ENCODE results near the gene EBF3.

The EBF3 gene

DNA sequence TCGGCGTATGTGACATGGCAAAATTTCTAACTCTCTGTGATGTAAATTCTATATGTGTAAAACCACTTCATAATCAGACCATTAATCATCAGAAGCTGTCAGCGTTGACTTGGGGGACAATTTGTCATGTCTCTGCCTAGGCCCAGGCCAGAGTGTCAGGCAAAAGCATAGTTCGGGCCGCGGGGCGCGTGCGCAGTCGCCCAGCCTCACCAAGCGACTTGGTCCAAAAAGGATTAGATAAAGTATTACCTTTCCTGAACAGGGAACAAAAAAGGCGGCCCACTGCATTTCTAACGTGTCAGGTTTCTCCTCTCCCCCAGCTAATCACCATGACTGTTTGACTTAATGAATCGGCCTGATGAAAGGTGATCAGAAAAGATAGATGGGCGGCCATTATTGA, 114.2 kb downstream of the EBF3 start:
- no peak for DNase-seq

DNA sequence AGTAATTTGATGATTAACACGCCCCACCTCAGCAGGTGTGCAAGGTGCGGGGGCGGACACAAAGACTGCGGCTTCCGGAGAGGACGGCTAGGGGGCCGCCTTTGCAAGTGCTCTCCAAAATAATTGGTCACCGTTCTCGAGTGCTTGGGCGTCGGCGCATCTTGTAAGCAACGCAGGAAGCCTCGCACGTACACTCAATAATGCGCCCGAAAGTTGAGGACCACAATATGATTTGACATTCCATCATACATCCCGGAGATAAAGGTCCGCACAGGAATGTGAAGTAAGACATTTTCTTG, 114.7 kb downstream of the EBF3 start:
- no peak for DNase-seq

DNA sequence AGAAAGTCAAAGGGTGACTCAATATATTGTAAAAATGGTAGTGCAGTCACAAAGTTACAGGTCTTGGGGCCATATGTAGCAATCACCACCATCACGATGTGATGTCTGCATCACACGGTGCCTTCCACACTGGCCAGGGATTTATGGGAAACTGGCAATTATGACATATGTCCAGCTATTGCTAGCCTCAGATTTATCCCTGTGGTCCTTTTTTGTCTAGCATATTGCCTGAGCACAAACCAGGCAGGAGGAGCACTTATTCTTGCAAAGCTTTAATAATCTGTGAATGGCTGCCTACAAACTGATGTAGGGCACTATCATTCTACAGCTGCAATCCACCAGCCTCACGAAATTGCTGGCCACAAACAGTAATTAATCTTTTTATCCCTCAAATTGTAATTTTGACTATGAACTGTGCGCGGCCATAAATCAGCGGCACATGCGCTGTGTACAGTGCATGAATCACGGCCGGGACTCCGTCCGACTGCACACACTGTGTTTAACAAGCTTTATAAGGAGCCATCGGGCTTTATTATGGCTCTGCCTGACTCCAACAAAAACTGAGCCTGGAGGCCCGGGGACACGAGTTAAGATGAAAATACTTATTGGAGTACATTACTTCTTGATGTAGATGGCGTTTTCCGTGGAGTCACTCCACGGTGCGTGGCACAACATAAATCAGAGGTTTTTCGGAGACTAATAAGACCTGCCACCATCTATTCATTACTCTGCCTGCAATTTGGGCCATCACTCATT, 115.2 kb downstream of the EBF3 start:
- no peak for DNase-seq

DNA sequence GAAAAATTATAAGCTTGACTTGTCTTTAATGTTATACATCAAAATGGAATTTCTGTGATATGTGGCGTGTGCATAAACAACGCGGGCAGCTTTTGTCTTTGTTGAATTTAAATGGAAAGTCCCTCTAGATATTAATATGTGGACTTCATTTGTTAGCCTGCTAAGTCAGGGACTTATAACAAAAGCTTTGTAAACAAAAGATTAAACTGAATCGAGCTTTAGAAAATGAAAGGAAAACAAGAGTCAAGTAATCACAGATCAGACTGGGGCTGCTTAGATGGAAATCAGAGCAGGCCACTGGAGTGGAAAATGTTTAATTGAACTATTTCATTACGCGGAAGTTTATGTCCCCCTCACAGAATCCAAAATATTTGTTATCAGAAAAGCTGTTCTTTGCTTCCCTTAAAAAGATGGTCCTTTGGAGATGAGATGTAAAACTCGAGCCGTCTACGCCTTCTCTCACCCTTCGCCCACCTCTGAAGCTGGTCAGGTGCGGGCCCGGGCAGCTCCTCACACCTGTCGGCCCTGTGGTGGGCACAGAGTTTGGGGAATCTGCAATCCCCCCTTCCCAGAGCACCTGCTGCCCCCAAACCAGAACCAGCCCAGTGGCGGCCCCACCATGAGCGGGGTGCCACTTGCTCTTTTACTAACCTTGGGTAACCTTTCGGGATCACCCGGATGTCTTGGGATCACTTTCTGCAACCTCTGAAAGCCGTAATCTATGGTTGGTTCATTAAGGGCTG, 116.2 kb downstream of the EBF3 start:
- DNase-seq: no peak

DNA sequence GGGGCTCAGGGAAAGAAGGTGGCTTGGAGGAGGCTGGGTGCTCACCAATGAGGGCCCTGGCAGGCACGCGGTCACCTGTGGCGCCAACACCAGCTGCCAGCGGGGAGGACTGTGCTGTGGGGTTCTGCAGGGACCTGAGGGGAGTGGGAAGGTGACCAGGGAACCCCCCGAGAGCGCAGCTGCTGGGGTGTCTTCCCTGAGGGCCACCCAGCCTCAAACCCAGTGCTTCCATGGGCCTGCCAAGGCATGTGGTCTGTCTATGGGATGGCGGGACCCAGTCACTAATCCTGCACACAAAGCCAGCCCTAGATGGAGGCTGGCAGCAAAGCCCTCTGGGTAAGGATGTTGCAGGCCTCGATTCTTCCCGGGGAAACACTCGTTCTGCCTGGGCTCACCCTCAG, 117.1 kb downstream of the EBF3 start:
- no peak for DNase-seq

DNA sequence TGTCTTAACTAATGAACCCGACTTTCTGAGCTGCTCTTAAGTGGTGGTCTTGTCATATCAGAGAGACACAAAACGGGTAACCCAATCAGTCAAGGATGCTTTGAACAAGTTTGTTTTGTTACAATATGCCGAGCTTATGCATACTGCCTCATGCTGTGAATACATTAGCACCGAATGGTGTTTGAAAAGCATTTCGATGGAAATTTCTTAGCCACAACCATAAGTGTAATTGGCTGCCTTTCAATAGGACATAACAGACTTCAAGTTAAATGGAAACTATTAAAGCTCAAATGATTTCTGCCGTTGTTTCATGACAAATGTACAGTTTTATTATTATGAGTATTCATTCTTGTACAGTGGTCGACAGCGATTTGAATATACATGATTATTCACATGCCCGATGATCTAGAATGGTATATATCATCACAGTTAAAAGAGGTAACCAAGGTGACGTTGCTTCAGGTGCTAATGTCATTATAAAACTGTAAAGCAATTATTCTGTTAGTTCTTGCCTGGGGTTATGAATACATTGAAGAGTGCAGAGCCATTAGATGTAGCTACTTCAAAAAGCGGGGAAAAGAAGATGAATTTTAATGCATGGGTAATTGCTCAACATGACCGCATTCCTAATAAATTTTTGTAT, 118.8 kb downstream of the EBF3 start:
- DNase-seq: no peak

DNA sequence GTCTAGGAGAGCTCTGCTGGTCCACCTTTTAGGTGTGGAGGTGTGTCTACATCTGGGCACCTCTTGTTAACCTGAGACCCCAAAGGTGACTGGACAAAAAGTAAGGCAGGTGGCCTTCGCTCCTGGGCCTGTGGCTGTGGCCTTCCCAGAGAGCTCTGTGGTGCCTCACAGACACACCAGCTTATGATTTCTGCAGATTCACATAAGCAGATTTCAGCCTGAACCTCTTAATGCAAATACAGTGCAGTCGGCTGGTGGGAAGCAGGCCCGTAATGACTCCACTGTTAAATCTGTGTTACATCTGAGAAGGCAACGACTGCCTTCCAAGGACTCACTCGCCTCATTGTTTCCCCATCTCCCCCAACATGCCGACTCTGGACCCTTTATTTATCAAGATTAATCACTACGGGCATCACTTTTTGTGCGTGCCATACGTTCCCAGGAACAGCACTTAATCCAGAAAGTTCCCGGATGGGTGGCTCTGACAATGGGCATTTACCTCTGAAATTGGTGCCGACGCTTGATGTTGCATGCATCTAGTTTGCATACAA, 119.8 kb downstream of the EBF3 start:
- no peak for DNase-seq

DNA sequence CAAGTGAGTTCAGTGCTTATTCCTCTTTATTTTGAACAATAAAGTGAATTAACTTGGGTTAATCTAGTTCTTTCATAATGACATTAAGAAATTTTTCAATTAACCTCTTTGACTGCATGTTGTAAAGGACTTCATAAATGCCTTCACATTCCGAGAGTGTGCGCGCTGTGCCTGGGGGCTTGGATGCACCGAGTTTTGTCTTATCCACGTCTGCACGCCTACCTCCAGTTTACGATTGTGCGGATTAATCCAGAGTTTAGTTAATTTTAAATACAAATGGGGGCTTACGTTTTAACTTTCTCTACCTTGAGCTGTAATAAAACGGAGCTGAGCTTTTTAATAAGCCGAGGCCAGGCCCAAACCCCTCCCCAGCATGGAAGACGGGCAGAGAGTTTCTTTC, 120.4 kb downstream of the EBF3 start:
- DNase-seq: no peak

DNA sequence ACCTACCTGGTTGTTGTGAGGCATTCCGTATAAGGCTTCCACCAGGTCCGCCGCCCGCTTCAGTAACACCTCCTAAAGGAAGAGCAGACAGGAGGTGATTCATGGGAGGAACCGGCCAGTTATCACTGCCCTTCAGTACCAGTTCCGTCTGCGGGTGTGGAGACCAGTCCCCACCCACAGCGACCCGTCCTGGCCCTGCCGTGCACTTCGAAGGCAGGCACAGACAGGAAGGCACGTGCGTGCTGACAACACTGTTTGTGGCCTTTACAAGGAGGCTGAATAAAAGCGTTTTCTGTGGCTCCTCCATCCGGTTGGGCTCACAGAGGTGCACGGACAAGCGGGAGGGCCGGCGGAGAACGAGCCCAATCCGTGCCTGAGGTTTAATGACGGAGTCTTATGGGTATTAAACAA, 120.9 kb downstream of the EBF3 start:
- DNase-seq: no peak

DNA sequence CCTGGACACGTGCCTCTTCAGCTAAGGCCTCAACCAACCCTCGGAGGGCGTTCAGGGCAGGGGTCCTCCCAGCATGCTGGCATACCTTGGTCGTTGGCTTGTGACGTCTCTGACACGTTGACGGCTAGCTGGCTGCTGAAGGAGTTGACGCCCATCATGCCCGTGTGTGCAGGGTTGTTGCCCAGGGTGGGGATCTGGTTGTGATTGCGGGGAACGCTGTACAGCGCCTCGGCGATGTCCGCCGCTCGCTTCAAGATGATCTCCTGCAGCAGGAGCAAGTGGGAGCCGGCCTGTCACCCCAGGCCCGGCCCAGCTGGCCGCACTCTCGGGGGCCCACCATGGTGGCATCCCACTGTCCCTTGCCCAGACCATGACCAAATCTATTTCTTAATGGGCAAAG, 122.0 kb downstream of the EBF3 start:
- DNase-seq: no peak

DNA sequence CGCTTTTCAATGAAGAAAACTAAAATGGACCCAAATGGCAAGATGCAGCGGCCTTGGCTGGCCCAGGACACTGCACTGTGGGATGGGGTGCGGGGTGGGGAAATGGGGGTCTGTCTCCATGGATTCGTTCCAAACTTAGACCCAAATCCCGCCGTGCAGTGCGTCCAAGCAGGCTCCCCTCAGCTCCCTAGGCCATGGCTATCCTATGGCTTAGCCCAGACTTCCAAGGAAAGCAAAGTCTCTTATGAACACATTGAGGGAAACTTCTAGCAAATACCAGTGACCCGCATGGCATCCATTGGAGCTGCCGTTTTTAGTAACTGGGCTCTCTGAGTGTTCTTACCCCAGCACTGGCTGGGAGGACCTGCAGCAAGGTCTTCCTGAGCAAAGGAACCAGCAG, 122.5 kb downstream of the EBF3 start:
- no peak for DNase-seq

DNA sequence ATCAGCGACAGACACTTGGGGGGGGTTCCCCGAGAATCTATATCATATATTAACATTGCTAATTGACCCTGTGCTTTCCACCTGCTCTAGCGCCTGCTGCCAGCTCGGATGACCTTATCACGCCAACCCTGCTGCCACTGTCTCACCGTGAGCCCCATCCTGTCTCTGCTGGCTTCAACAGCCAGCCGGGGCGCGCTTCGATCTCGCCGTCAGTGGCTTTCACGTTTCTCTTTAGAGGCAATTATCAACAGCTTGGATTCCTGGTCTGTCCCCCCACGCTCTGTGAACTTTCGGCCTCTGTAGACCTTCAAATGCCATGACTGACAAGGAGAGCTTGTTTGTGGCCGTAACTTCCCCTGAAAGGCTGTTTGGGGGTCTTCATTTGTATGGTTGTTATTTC, 123.0 kb downstream of the EBF3 start:
- DNase-seq: no peak

DNA sequence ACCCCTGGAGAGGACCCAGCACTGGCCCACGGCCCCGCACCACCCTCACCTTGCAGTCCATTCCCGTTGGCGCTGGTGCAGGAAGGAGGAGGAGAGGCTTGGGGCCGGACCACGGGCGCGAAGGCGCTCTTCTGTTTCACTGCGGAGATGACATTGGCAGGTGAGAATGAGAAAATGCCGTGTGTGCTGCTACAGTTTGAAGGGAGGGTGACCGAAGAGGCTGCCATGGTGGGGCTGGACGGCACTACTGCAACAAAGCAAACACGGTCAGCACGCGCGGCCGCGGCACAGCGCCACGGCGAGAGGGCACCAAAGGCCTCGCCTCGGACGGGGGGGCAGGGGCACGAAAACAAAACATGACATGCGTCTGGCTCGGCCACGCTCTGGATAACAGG, 123.9 kb downstream of the EBF3 start:
- no peak for DNase-seq

DNA sequence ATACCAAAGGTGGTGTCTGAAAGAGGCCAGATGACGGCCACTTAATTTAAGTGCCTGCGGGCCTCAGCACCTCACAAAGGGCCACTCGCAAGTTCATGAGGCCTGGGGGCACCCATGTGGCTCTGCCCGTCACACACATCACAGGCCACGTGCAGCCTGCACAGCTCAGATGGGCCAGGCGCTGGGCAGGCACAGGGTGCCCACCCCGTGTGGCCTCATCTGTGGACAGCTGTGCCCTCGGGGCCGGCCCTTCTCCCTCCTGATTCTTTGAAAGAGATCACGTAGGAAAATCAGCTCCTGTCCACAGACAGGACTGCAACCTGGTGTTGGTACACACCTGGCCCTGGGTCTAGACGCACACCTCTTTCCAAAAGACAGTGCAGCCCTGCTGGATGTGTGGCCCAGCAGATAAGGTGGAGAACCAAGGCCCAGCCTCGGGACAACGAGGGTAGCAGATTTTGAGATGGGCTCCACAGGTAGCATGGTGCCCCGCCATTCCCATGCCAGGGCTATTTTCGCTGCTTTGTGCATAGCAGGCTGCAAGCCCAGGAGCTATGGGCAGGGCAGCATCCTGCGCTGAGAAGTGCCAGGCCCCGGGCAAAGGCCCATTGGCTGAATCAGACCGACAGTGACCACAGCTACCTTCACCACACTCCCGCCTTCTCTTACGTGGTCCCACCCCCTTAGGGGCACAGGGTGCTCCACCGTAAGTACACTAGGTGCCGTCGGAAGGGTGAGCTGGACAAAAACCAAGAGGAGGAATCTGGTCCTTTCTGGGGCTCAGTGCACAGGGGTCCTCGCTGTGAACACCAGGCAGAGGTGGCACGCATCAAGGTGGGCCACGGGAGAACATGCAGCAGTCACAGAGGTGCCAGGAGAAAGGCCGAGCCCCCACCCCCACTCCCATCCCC, 124.5 kb downstream of the EBF3 start:
- no peak for DNase-seq

DNA sequence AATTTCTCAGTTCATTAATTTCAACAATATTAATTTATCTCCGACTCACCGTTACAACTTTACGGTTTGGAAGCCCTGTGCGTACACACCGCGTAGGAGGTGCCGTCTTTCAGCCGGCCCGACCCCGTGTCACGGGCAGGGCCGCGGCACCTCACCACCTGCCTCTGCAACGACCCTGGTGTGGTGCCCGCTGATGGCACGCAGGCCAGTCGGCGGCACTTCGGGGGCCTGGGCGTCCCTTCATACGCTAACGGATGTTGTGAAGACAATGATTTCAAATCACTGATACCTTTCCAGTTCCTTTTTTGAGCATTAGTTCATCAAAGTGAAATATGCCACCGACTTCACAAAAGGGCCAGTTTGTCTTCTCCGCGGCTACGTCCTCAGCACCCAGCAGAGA, 125.3 kb downstream of the EBF3 start:
- DNase-seq: no peak

DNA sequence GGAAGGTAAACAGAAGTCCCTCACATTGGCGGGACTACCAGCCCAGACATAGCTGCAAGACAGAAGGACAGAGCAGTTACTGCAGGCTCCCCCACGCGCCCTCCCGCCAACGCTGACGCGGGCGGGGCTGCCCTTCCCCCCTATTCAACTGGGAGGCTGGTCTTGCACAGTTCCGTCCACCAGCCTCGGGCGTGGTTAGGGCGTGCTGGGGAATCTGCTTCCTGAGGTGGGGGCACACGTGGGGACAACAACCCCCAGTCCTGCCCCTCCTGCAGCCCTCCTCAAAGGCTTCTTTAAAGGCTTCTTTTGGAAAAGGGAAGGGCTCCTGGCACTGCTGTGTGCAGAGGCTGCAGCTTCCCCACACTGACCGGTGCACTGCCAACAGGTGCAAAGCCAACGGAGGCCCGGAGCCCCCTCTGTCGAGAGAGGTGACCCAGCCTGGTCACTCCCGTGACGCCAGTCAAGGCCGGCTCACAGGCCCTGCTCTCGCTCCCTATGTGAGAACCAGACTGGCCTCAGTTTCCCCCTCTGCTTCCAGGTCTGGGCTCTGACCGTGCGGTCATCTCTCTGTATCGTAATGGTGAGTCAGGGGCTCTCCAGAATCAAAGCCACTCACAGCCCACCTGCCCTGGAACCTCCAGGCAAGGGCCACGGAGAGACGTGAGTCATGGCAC, 126.0 kb downstream of the EBF3 start:
- no peak for DNase-seq

DNA sequence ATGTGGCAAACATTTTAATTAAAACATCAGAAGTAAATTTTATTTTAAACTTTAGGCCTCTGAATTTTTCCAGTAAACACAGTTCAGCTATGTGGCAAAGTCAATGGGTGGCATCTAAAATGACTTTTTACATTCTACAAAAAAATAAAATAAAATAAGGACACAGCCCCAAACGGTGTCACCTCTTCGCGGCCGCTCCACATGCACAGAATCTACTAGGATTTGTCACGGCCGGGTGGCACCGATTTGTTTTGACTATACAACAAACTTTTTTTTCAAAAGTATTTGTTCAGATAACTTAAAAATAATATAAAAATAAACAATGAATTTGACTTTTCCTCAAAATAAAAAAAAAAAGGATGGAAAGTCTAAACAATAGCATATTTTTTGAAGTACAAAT, 127.8 kb downstream of the EBF3 start:
- DNase-seq: no peak

DNA sequence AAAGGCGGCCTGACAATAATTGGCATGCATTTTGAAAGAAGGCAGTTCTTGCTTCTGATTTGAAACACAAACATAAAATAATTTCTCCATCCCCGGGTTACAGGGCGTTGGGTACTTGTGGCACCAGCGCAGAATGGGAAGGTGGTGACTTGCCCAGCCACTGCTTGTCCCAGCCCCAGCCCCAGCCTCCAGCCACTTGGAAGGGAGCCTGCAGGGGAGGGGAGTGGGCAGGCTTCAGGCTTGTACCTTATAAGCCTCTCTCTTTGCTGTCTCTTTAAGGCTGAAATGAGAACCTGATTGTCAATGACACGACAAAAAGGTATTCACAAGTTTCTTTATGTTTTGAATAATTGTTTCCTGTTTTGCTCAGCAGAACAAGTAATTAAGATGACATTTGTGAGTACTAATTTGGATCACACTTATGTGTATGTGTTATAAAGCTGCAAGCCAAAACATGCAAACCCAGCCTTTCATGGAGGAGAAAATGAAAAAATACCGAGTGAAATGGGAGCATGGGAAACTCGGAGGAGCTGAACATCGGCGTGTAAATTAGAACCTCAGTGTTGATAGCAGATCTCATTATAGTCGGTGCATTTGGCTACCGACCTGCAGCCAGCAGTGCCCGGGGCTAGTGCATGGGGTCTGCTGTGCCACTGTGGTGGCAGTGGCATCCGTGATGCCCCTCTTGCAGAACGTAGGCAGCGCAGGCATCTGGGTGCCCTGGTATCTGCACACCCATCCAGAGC, 129.9 kb downstream of the EBF3 start:
- DNase-seq: peak; percentile 5

DNA sequence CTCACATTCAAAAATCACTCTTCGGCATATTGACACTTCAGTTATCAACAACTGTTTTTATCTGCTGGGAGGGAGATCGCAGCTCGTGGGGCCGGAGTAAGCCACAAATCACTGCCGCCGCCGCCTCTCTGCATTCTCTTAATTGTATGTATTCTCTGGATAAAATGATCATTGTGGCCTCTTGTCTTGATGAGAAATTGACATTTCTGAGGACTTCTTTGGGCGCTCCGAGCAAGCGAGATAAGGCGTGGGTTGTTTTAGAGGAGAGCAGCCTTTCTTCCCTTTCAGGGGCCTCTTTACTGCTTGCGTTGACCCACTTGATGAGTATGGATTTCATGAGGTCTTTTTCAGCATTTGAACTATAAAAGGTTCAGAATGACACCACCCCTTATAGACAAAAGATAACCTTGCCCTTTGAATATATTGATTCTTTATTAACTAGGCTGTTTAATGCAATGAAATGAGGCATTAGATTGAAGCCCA, 130.6 kb downstream of the EBF3 start:
- DNase-seq: peak; percentile 57

DNA sequence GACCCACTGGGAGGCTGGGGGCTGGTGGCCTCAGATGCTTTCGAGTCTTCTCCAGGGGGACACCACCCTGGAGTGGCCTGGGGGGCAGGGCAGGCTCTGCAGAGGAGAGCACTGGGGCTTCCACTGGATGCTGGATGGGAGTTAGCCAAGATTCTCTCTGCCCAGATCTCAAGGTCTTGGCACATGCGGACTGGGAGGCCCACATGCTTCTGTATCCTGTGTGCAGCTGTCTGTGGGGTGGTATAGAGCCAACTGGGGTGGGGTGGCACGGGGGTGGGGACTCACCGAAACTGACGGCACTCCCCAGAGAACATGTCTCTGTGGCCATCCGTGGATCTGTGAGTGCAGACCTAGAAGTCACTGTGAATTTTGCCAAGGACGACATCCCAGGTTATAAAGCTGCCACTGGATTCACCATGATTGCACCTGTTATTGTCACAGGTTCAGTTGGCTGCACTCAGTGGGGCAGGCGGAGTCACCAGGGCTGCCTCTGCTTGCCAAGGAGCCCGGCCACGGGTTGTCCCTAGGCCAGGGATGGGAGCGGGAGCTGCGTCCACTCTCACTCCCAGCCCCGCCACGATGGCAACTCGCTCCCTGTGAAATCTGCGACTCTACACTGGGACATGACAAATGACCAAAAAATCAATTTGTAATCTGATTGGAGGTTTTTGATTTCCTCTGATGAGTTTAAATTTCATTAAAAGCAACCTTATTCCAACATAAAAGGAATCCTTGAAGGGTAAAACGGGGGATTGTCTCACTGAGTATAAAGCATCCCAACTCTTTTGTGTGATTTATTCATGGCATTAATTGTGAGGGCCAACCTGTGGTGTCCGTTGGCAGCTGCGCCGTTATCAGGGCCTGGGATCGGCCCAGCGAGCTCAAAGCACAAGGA, 131.3 kb downstream of the EBF3 start:
- peak; percentile 57 for DNase-seq
